Erythroblast (primary cell): ENCODE data around the gene AFAP1L1.

Experiments
- GATA1 ChIP-seq: IDR thresholded peaks from 2 replicates; pipeline ENCODE4 v1.6.1; 2011; ENCODE audit warnings: low read depth, mild to moderate bottlenecking, control low read depth, low read length, moderate library complexity
- POLR2A ChIP-seq: IDR thresholded peaks from 2 replicates; pipeline ENCODE4 v1.6.1; 2011; ENCODE audit warnings: mild to moderate bottlenecking, low read length

GRCh38 chr5:149247726-149248125 is 23.9 kb upstream of the AFAP1L1 start:
- TF ChIP-seq POLR2A: no peak
- no peak for TF ChIP-seq GATA1
